Right lobe of liver (tissue), 4 donors: ENCODE results near the gene EPS15.

Source experiments
- POLR2A ChIP-seq: fragments of 450-650 bp; IDR thresholded peaks from one replicate; pipeline ENCODE4 v1.6.1; 2017; ENCODE audit warnings: antibody characterized with exemption, mild to moderate bottlenecking
- TF ChIP-seq, protein P1 (sequence below), 4 donors: fragments of 200-600 bp in 3 of 4; fragments of 450-650 bp in 1 of 4; IDR thresholded peaks; one replicate each; pipeline versions ENCODE4 v1.5.1 to v1.8.0; 2016 to 2022; ENCODE audit warnings: antibody characterized with exemption in 4 of 4, mild to moderate bottlenecking in 2 of 4
- donor health status: DM: no; HTN: no; CAD: no.
- donor health status: DM: no; HTN: no; CAD: no.
- donor health status: DM: no; HTN: yes; CAD: no.

DNA sequence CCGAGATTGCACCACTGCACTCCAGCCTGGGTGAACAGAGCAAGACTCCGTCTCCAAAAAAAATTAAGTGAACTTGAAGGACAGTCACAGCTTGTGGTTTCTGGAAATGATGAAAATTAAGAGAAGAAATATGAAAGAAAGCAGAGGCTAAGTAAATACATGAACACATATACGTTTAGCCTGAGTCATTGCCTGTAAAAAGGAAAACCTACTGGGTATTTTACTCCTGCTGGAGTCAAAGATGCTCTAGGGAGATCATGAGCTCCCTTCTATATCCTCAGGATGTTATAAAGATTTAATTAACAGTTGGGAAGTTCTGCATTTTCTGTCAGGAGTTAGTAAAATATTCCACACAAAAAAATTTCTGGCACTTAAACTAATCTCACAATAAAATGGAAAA lies 145.2 kb downstream of the EPS15 start:
- TF ChIP-seq, protein P1, sequence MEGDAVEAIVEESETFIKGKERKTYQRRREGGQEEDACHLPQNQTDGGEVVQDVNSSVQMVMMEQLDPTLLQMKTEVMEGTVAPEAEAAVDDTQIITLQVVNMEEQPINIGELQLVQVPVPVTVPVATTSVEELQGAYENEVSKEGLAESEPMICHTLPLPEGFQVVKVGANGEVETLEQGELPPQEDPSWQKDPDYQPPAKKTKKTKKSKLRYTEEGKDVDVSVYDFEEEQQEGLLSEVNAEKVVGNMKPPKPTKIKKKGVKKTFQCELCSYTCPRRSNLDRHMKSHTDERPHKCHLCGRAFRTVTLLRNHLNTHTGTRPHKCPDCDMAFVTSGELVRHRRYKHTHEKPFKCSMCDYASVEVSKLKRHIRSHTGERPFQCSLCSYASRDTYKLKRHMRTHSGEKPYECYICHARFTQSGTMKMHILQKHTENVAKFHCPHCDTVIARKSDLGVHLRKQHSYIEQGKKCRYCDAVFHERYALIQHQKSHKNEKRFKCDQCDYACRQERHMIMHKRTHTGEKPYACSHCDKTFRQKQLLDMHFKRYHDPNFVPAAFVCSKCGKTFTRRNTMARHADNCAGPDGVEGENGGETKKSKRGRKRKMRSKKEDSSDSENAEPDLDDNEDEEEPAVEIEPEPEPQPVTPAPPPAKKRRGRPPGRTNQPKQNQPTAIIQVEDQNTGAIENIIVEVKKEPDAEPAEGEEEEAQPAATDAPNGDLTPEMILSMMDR (IDR thresholded peaks at IDR 0.05) = no peak
- no peak for TF ChIP-seq POLR2A
